NCI-H2107 (cell line): ENCODE results near the gene TBC1D22A.

Source experiments
- DNase-seq: peaks from one replicate; lab custom pipeline; 2025; lab: John Stamatoyannopoulos, UW

The TBC1D22A gene

DNA sequence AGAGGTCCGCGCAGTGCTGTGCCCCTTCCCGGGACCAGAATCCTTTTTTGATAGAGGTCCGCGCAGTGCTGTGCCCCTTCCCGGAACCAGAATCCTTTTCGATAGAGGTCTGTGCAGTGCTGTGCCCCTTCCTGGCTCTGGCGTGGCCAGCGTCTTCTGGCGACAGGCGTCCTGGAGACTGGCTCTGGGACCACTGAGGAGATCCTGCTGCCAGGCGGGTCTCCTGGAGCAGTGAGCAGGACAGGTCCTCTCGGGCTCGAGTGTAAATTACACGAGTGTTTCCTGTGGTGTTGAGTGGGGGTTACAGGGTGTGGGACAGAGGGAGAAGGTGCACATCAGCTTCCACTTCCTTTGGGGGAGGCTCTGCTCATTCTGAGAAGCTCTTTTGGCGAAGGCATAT lies 98.1 kb downstream of the TBC1D22A start:
- no peak for DNase-seq

DNA sequence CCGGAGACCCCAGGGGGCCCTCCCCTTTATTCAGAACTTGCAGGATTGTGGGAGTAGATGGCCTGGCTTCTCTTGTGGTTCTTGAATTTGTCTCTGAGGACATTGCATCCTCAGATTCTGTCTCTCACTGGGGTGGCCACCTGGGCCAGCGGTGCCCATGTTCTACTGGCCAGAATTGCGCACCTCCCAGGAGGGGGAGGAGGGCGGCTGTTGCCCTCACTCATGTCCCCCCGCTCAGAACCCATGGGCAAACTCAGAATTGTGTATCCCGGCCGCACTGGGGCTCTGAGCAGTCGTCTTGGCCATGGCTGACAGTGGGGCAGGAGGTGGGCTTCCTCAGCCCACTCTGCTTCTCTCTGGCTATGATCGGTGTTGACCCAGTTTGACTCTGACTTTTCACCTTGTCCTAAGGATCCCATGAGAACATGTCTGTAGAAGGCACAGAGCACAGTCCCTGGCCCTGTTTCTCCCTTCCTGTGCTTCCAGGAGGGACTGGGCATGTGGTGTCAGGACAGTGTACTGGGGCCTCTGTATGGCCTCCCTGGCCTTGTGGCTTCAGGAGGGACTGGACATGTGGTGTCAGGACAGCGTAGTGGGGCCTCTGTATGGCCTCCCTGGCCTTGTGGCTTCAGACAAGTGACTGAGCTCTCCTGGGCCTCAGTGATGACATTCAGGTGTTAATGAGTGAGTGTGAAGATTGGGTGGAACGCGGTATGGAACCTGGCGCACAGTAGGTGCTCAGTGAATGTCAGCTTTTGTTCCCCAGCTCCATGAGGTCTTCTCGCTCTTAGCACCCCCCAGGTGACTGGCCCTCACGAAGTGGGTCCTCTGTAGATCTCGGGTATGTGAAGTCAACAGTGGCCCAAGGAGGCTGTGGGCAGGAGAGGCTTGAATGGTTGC lies 99.3 kb downstream of the TBC1D22A start:
- no peak for DNase-seq

DNA sequence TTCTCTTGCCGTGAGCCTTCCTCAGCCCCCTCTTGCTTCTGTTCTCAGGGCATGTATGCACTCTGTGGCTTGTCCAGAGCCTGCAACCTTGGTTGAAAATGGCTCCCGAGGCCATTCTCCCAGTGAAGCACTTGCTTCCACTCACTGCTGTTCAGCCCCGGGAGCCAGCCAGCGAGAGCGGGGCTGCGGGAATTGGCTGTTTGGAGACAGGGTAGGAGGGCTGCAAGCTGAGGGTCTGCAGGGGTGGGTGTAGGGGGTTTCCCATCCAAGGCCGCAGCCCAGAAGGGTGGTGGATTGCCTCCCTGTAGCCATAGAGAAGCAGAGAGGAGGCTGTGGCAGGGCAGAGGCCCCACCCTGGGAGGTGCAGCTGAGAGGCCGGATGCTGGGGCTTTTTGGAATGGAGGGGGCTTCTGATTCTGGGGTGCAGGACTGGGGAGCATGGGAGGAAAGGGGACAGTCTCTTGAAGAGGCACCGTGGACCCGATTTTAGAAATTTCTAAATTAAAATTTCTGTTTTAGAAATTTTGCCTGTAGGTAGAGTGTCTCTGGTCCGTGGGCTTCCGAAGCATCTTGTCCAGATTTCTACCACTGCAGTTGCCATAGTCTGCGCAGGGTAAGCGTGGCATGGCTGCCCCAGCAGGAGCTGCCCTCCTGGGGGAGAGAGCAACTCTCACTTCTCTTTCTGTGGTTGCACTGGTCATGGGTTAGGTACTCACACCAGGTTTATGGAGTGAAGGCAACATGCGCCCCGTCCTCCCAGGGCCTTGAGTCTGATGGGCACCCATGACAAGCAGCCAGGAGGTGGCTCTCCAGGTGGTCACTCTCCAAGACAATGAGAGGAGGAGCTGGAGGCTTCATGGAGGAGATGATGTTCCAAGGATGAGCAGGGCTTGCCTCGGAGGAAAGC lies 100.2 kb downstream of the TBC1D22A start:
- no peak for DNase-seq

DNA sequence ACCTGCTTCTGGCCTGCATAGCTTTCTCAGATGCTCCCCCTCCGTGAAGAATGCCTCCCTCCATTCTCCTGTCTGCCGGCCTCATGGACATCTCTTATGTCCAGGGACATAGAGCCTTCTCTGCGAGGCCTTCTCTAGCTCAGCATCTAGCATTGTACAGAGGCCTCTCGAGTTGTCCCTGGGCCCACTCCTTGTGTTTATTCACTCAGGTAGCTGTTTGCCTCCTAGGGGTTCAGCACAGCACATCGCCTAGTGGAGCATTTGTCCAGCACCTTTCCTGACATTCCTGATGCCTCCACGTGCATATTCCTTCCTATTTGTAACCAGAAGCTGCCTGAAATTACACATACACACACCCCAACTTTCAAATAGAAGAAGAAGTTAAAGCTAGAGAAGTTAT lies 101.3 kb downstream of the TBC1D22A start:
- no peak for DNase-seq

DNA sequence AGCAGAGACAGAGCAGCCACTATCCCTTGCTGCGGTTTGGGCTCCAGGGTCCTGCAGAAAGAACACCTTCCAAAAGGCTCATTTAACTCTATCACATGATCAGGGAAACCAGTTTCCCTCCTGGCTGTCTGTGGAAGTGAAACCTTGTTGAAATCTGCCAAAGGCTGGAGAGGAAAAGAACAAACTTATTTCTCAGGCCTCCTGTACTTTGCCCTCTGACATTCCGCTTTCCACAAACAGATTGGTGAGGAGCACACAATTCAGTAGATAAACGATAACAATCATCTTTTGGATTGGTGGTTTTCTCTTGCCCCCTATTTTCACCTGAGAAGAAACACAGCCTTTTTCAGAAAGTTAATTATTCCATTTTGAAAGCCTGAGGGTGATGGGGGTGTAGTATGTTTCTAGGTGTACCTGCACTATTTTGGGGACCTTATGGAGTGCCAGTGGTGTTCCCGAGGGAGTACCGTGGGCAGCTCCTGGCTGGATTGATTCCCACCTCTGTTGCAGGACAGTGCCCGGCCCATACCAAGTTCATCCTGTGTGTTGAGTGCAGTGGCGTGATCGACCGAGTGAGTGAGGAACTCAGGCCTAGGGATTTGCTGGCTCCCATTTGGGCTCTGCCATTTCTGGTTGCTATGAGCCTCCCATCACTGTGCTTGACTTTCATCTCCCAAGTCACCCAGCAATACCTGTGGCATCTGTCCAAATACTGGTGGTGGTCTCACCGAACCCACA lies 102.0 kb downstream of the TBC1D22A start:
- DNase-seq = no peak

DNA sequence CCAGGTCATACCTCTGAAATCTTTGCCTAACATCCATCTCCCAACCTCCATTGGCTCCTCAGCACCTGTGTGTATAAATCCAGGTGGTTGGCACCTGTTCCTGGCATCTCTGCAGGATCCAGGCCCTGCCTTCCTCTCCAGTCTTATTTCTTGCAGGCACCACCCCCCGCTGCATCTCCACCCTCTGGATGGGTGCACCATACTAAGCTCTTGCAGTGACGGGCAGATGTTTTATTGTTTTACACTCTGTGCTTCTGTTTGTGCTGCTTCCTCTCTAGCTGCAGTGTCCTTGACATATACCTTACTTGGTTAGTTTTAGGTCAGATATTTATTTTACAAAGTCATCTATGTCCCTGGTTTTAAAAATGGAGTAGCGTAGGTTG lies 102.6 kb downstream of the TBC1D22A start:
- DNase-seq = no peak

DNA sequence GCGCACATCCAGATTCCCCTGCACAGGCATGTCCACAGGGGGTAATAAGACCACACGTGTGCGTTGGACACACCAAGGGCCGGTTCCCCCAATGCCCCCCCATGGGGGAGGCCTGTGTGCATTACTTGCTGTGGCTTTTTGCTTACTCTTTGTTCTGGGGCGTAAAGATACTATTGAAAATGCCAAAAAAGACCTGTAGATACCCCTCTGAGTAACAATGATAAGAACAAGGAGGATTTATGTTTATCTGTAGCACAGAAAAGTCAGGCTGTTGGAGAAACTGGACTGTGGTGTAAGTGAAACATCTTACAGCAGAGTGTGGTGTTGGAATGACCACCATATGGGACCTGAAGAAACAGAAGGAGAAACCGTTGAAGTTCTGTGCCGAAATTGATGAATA lies 103.2 kb downstream of the TBC1D22A start:
- DNase-seq = no peak

DNA sequence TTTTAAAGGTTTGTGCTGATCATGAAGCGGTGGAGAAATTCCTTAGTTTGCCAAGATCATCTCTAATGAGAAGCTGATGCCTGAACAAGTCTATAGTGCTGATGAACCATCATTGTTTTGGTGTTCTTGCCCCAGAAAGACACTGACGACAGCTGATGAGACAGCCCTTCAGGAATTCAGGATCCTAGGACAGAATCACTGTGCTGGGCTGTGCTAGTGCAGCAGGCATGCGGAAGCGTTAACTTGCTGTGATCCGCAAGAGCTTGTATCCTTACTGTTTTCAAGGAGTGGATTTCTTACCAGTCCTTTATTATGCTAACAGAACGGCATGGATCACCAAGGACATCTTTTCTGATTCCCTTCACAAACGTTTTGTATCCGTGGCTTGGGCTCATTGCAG lies 104.1 kb downstream of the TBC1D22A start:
- no peak for DNase-seq

DNA sequence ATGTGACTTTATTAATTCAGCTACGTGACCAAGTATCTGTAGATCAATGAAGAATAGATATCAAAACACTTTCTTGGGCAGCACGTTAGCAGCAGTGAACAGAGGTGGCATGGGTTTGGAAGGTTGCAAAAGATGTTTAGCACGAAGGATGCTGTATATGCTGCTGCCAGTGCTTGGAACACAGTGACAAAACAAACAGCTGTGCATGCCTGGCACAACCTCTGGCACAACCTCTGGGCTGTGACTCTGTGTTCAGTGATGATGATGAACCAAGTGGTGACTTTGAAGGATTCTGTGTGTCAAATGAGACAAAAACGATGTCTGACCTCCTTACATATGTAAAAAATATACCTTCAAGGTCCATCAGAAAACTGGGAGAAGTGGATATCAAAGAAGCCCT lies 104.7 kb downstream of the TBC1D22A start:
- DNase-seq = no peak

DNA sequence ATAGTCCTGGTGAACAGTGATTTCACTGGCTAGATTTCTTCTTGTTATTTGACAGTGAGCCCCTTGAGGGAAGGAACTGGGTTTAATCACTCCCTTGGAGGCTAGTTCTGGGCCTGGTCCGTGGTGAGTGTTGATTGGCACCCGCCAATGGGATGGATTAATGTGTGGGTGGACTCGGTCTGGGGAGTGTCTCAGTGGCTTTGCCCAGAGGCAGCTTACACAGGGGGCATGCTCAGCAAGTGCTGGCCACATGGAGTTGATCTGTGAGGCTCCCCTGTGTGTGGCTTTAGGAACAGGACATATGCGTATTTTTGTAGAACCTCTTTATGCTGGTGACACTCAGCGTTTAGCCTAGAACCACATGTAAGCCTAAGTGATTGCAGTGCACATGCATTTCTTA lies 106.9 kb downstream of the TBC1D22A start:
- no peak for DNase-seq

DNA sequence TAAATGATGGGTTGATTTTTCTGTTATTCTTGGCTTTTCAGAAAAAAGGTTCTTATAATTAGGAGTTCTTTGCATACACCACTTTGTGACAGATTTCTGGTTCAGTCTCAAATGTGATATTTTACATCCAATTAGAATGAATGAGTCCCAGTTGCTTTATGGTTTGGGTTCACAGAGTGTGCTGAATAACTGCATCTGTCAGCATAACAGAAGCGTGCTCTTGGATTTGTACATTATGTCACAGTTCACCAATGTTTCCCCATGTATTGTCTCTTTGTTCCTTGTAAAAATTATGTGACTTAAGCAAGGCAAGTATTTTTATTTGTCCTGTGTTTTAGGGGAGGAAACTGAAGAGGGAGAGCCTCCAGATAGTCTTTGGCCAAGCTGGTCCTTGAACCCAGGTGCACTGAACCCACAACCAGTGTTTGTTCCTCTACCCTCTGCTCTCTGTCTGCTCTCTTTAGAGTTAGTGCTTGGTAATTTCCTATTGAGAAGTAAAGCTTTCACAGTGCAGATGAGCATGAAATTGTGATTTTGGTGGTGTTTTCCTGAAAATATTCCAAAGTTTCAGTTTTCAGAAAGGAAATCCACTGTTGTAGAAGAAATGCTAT lies 107.5 kb downstream of the TBC1D22A start:
- DNase-seq = no peak

DNA sequence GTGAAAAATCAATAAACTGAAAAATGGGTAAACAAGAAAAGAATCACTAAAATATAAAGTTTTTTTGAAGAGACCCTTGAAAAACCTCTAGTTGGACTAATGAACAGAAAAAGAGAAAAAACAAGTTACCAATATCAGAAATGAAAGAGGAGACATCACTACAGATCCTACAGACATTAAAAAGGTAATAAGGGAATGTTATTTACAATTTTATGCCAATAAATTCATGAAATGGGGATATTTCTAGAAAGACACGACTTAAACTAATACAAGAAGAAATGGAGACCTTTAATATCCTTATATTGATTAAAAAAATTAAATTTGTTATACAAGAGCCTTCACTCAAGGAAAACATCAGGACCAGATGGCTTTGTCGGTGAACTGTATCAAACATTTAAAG lies 109.4 kb downstream of the TBC1D22A start:
- no peak for DNase-seq

DNA sequence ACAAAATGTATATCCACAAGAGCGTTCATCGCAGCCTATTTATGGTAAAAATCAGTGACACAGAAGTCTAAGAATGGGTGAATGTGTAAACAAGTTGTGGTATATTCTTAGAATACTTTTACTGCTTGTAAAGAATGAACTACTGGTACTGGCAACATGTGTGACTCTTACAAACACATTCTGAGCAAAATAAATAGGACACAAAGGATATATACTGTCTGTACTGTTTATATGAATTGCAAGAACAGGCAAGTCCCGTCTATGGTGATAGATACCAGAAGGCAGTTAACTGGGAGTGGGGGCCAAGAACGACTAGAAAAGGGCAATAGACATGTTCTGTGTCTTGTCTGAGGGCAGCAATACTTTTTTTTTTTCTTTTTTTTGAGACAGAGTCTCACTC lies 112.6 kb downstream of the TBC1D22A start:
- DNase-seq = no peak

DNA sequence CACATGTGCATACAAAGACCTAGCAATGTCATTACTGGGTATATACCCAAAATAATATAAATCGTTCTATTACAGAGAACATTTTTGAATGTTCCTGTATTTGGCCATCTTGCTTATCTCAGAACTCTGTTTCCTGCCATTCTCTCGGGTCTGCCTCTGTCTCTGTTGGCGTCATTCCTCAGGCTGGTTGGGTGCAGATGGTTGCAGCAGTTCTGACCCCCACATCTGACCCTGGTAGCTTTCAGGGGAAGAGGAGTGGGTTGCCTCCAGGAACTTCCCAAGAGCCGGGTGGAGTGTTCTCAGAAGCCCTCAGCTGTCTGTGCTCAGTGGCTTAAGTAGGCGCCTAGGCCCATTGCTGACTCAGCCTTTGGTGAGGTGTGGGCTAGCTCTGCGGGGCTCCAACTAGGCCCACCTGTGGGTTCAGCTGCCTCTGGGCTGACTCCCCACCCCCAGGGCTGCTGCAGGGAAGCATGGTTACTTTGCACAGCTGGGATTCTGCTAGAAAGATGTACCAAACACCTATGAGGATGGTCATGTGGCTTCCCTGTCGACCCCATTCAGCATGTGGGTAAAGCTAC lies 114.0 kb downstream of the TBC1D22A start:
- no peak for DNase-seq

DNA sequence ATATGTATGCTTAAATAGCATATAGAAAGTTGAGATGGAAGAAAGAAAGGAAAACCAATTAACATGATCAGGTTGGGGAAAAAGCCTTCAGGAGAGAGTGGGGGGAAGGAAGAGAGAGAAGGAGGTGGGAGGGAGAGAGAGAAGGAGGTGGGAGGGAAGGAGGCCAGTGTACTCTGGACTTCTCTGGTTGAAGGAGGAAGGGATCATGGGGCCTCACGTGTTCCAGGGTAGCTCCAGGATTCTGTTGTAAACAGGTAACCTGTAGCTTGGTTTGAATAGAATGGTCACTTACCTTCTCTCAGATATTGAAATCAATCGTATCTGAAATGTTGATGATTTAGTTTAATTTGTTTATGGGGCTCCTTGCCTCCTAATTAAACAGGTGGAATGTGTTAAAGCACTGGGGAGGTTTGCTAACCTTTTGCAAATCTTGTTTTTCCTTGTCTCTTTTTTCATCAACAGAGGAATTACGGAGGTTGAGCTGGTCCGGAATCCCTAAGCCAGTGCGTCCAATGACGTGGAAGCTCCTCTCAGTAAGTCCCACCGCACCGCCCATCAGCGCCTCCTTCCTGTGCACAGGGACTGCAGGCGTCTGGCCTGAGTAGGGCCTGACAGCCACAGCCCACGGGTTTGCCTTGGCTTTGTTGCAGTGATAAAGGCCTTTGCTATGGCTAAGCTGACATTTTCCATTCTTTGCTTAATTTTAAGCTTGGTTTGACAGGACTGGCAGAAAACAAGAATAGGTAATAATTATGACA lies 115.9 kb downstream of the TBC1D22A start:
- DNase-seq = no peak

DNA sequence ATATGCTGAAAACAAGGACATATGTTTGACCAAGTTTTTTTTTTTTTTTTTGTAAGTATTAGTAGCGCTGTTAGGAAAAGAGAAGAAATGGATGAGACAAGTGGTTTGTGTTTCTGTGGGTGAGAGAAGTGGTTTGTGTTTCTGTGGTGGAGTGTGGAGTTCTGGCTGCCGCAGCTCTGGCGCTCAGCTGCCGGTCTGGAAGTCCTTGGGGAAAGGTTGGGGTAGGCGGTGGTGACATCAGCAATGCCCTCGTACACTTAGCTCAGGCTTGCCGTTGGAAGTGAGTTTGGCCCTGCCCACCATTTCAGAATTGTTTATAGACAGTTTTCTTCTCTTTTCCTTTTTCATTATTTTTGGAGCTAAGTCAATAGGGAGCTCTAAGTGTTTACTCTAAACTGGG lies 116.6 kb downstream of the TBC1D22A start:
- peak; percentile 41 for DNase-seq

DNA sequence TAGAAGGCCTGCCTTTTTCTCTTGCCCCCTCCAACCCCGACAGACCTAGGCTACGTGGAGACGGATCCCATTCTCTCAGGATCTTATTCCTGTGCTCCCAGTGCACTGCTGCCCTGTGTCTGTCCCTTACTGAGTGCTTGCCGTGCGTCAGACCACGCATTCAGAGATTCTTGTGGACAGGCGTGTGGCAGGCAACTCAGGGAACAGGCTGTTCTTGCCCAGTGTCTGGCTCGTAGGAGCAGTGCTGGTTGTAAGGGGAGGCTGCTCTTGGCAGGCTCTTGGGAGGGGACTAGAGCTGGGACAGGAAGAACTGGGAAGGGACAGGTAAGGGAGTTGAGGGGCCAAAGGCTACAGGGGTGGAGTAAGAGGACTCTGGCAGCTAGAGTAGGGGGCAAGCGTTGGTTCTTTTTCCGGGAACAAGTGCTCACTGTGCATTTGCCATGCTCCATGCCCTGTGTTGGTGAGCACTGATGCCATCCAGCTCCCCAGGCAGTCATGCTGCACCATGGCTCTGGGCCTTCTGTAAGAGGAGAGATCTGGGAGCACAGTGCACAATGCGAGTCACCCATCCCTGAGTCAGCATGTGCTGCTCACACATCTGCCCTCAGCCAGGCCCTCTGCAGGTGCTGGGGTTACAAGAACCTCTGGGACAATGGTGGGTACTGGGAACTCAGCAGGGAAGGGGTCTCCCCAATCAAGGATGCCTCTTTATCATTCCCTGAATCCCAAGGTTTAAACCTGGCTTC lies 119.1 kb downstream of the TBC1D22A start:
- no peak for DNase-seq

DNA sequence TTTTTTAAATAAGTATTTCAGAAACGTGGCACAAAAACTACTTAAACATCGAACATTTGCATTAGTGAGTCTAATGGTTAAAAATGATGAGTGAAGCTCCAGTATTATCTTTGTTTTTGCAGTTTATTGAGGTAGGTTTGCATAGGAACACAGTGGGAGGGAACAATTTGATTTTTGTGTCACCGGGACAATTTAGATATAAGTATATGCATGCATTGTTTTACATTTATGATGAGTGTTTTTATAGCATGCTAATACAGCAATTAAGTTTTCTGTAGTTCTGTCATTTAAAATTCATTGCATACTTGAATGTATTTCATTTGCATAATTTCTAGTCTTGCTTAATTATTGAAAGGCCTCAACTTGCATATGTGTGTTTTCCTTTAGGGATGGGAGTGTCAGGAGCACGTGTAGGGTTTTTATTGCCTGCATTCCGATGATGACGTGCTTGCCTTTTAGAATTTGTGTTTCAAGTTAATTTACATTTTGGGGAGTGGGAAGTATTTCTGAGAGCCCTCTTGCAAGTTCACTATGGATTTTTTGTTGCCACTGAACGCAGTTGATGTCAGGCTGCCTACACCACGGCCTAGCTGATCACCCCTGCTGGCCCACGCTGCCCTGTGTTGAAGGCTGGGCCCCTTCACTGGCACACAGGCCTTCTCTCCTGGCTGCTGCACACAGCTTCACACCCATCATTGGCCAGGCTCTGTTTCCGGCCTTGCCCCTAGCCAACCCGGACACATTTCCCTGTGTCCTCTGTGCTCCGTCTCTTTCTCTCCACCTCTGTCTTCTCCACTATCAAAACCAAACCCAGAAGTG lies 120.9 kb downstream of the TBC1D22A start:
- DNase-seq = no peak

DNA sequence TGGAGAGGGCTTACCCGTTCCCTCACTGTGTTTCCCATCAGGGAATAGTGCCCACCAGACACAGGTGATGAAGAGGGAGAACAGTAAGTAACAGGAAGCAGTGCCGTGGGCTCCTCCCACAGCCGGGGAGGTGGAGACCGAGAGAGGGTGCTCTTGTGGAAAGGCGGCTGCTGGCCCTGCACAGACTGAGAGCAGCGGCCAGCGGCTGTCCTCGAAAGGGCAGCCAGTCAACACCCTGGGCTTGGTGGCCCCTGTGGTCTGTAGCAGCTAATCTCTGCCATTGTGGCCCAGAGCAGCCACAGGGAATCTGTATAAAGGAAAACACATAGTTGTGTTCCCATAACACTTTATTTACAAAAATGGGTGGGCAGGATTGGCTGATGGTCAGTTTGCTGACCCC lies 121.9 kb downstream of the TBC1D22A start:
- no peak for DNase-seq
